HepG2 (cell line): ENCODE data around the gene YY1. TPM values are rescaled to one million over a fixed set of nuclear protein-coding genes. Genes with fewer than 3 reads are reported as not detected.

ENCODE experiments used
- CCDC6 ChIP-seq: sonication (generic); formaldehyde crosslinking; IDR thresholded peaks from 2 replicates; pipeline ENCODE4 v1.8.1; 2022; ENCODE audit warnings: mild to moderate bottlenecking, missing genetic modification reagents, moderate library complexity
- DMAP1 ChIP-seq: IDR thresholded peaks from 2 replicates; pipeline ENCODE4 v1.6.1; 2016
- HNRNPH1 ChIP-seq: fragments of 200-400 bp; formaldehyde crosslinking; optimal IDR thresholded peaks from 2 replicates; pipeline ENCODE3; 2017; ENCODE audit warnings: mild to moderate bottlenecking, low read depth, low read length
- JUNB ChIP-seq: sonication (generic); formaldehyde crosslinking; IDR thresholded peaks from 2 replicates; pipeline ENCODE4 v1.8.0; 2022; ENCODE audit warnings: missing genetic modification reagents, mild to moderate bottlenecking, borderline replicate concordance
- KAT8 ChIP-seq: IDR thresholded peaks from 2 replicates; pipeline ENCODE4 v1.6.1; 2016; ENCODE audit warnings: missing genetic modification reagents, missing compliant biosample characterization
- KDM5A ChIP-seq: fragments of 200-600 bp; sonication (generic); IDR thresholded peaks from 2 replicates; pipeline ENCODE4 v1.7.0; 2018; ENCODE audit warnings: antibody characterized with exemption, mild to moderate bottlenecking, low read length, borderline replicate concordance
- NFE2 ChIP-seq: sonication (generic); formaldehyde crosslinking; IDR thresholded peaks from 2 replicates; pipeline ENCODE4 v1.4.0; 2020; ENCODE audit warnings: missing genetic modification reagents
- ZBTB21 ChIP-seq: sonication (generic); formaldehyde crosslinking; IDR thresholded peaks from 2 replicates; pipeline ENCODE4 v1.4.0; 2020; ENCODE audit warnings: missing genetic modification reagents
- ZFP90 ChIP-seq: sonication (generic); formaldehyde crosslinking; IDR thresholded peaks from 2 replicates; pipeline ENCODE4 v1.8.0; 2022; ENCODE audit warnings: missing genetic modification reagents, mild to moderate bottlenecking, inconsistent platforms, borderline replicate concordance
- ZMAT3 ChIP-seq: sonication (generic); formaldehyde crosslinking; conservative IDR thresholded peaks from 2 replicates; pipeline ENCODE4 v1.7.0; 2021; ENCODE audit warnings: missing genetic modification reagents
- ZNF234 ChIP-seq: sonication (generic); formaldehyde crosslinking; conservative IDR thresholded peaks from 2 replicates; pipeline ENCODE4 v1.5.1; 2020; ENCODE audit warnings: mild to moderate bottlenecking, missing genetic modification reagents
- ZNF563 ChIP-seq: sonication (generic); formaldehyde crosslinking; IDR thresholded peaks from 2 replicates; pipeline ENCODE4 v1.8.0; 2022; ENCODE audit warnings: mild to moderate bottlenecking, moderate library complexity, missing genetic modification reagents
- ZNF713 ChIP-seq: sonication (generic); formaldehyde crosslinking; IDR thresholded peaks from 2 replicates; pipeline ENCODE4 v1.4.0; 2020; ENCODE audit warnings: mild to moderate bottlenecking, missing genetic modification reagents
- ZNF891 ChIP-seq: sonication (generic); formaldehyde crosslinking; IDR thresholded peaks from 2 replicates; pipeline ENCODE4 v1.5.0; 2020; ENCODE audit warnings: mild to moderate bottlenecking, missing genetic modification reagents
- polyA plus RNA-seq, 8 experiments: library from polyadenylated mRNA; depleted of rRNA in 3 of 8; stranded (reverse) in 7 of 8; unstranded in 1 of 8; fragments of >200 nt; fragmentation: Illumina TruSeq in 4 of 8; extraction: Trizol in 4 of 8; gene quantifications; 2 replicates each; pipeline versions ENCODE4 v1.2.1 to v1.2.3, GENCODE V29; 2011 to 2016; ENCODE audit warnings: low read depth in 4 of 8, missing spikeins in 1 of 8, mixed read lengths in 1 of 8; ENCODE audit not compliant: insufficient read depth in 1 of 8
- total RNA-seq, 5 experiments: library from RNA; depleted of rRNA; stranded (reverse); fragments of >200 nt; fragmentation: Illumina TruSeq; extraction: Trizol; gene quantifications; 2 replicates each; pipeline ENCODE4 v1.2.3, GENCODE V29; 2016; ENCODE audit warnings: low read depth in 1 of 5
- TF ChIP-seq, protein P1 (sequence below): sonication (generic); formaldehyde crosslinking; IDR thresholded peaks from 2 replicates; pipeline ENCODE4 v1.4.0; 2020; ENCODE audit warnings: missing genetic modification reagents
- TF ChIP-seq, protein P2 (sequence below): sonication (generic); formaldehyde crosslinking; IDR thresholded peaks from 2 replicates; pipeline ENCODE4 v1.4.0; 2020; ENCODE audit warnings: mild to moderate bottlenecking, missing genetic modification reagents
- TF ChIP-seq, protein P3 (sequence below): sonication (generic); formaldehyde crosslinking; IDR thresholded peaks from 2 replicates; pipeline ENCODE4 v1.4.0; 2020; ENCODE audit warnings: missing genetic modification reagents
- TF ChIP-seq, protein P4 (sequence below): sonication (generic); formaldehyde crosslinking; IDR thresholded peaks from 2 replicates; pipeline ENCODE4 v1.4.0; 2020; ENCODE audit warnings: mild to moderate bottlenecking, missing genetic modification reagents
- TF ChIP-seq, protein P5 (sequence below): sonication (generic); formaldehyde crosslinking; IDR thresholded peaks from 2 replicates; pipeline ENCODE4 v1.4.0; 2020; ENCODE audit warnings: low read depth, mild to moderate bottlenecking, missing genetic modification reagents
- TF ChIP-seq, protein P6 (sequence below): sonication (generic); formaldehyde crosslinking; IDR thresholded peaks from 2 replicates; pipeline ENCODE4 v1.5.1; 2020; ENCODE audit warnings: missing genetic modification reagents, mild to moderate bottlenecking, borderline replicate concordance
- TF ChIP-seq, protein P7 (sequence below): sonication (generic); formaldehyde crosslinking; IDR thresholded peaks from 2 replicates; pipeline ENCODE4 v1.5.0; 2020; ENCODE audit warnings: missing genetic modification reagents

YY1 gene
- total and polyA plus RNA-seq, 2 of the 13 experiments (the other 11 are each of a cell fraction or from before 2014, with no cell fraction given): 29.4 to 68.1 TPM

DNA sequence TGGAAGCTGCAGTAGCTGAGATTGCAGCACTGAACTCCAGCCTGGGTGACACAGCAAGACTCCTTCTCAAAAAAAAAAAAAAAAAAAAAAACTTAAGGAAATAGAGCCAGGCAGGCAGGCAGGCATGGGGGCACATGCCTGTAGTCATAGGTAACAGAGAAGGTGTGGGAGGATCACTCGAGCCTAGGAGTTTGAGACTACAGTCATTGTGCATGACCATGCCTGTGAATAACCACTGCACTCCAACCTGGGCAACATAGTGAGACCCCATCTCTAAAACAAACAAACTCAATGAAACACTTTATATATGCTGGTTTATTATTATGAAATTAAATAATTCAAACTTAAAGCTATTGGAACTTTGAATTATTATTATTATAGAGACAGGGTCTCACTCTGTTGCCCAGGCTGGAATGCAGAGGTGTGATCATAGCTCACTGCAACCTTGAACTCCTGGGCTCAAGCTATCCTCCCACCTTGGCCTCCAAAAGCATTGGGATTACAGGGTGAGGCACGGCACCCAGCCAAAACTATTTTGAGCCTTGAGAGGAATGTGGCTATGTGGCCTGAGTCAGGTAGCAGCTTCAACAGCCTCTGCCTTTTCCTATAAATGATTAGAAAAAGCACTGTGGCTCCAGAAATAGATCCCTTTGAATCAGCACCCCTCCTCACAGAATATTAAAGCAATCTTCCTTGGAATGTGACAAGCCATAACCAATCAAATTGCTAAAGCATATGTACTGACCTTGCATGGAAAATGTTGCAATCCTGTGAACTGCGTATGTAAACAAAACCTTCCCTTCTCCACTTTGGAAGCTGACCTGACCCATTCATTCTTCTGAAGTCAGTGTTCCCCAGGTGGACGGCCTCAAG is 34.7 kb upstream of the YY1 start (continued):
- no peak; the same call in 1 of the 2 replicates for TF ChIP-seq ZFP90 (CRISPR knock-in tag)
- no peak for TF ChIP-seq ZNF891
- no peak for TF ChIP-seq ZBTB21 (CRISPR knock-in tag)
- TF ChIP-seq, protein P1, sequence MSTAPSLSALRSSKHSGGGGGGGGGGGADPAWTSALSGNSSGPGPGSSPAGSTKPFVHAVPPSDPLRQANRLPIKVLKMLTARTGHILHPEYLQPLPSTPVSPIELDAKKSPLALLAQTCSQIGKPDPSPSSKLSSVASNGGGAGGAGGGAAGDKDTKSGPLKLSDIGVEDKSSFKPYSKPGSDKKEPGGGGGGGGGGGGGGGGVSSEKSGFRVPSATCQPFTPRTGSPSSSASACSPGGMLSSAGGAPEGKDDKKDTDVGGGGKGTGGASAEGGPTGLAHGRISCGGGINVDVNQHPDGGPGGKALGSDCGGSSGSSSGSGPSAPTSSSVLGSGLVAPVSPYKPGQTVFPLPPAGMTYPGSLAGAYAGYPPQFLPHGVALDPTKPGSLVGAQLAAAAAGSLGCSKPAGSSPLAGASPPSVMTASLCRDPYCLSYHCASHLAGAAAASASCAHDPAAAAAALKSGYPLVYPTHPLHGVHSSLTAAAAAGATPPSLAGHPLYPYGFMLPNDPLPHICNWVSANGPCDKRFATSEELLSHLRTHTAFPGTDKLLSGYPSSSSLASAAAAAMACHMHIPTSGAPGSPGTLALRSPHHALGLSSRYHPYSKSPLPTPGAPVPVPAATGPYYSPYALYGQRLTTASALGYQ: peak; percentile 57; the same call in 1 of the 2 replicates
- TF ChIP-seq, protein P2, sequence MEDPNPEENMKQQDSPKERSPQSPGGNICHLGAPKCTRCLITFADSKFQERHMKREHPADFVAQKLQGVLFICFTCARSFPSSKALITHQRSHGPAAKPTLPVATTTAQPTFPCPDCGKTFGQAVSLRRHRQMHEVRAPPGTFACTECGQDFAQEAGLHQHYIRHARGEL: no peak
- TF ChIP-seq KAT8 (CRISPR knock-in tag): peak; percentile 74
- TF ChIP-seq, protein P3, sequence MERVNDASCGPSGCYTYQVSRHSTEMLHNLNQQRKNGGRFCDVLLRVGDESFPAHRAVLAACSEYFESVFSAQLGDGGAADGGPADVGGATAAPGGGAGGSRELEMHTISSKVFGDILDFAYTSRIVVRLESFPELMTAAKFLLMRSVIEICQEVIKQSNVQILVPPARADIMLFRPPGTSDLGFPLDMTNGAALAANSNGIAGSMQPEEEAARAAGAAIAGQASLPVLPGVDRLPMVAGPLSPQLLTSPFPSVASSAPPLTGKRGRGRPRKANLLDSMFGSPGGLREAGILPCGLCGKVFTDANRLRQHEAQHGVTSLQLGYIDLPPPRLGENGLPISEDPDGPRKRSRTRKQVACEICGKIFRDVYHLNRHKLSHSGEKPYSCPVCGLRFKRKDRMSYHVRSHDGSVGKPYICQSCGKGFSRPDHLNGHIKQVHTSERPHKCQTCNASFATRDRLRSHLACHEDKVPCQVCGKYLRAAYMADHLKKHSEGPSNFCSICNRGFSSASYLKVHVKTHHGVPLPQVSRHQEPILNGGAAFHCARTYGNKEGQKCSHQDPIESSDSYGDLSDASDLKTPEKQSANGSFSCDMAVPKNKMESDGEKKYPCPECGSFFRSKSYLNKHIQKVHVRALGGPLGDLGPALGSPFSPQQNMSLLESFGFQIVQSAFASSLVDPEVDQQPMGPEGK (CRISPR knock-in tag): peak; percentile 61
- no peak for TF ChIP-seq ZNF234 (CRISPR knock-in tag)
- TF ChIP-seq NFE2: no peak
- TF ChIP-seq, protein P4, sequence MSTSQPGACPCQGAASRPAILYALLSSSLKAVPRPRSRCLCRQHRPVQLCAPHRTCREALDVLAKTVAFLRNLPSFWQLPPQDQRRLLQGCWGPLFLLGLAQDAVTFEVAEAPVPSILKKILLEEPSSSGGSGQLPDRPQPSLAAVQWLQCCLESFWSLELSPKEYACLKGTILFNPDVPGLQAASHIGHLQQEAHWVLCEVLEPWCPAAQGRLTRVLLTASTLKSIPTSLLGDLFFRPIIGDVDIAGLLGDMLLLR (CRISPR knock-in tag): no peak
- no peak for TF ChIP-seq ZNF713 (CRISPR knock-in tag)
- TF ChIP-seq CCDC6 (CRISPR knock-in tag): no peak
- TF ChIP-seq, protein P5, sequence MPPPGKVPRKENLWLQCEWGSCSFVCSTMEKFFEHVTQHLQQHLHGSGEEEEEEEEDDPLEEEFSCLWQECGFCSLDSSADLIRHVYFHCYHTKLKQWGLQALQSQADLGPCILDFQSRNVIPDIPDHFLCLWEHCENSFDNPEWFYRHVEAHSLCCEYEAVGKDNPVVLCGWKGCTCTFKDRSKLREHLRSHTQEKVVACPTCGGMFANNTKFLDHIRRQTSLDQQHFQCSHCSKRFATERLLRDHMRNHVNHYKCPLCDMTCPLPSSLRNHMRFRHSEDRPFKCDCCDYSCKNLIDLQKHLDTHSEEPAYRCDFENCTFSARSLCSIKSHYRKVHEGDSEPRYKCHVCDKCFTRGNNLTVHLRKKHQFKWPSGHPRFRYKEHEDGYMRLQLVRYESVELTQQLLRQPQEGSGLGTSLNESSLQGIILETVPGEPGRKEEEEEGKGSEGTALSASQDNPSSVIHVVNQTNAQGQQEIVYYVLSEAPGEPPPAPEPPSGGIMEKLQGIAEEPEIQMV (CRISPR knock-in tag): no peak
- no peak for TF ChIP-seq ZMAT3 (CRISPR knock-in tag)
- peak; percentile 46; the same call in 1 of the 2 replicates for TF ChIP-seq DMAP1 (CRISPR knock-in tag)
- no peak for TF ChIP-seq JUNB (CRISPR knock-in tag)
- TF ChIP-seq, protein P6, sequence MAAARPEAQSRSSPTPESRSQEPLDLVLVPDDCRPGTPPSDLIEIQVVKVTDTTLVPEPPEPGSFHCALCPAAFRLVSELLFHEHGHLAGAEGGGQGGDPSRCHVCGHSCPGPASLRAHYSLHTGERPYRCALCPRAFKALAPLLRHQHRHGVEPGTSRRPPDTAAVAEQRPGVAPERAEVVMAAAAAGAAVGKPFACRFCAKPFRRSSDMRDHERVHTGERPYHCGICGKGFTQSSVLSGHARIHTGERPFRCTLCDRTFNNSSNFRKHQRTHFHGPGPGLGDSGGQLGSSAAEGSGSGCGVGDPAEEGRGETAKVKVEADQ (CRISPR knock-in tag): no peak
- no peak for TF ChIP-seq HNRNPH1
- no peak for TF ChIP-seq ZNF563 (CRISPR knock-in tag)
- no peak for TF ChIP-seq KDM5A
- TF ChIP-seq, protein P7, sequence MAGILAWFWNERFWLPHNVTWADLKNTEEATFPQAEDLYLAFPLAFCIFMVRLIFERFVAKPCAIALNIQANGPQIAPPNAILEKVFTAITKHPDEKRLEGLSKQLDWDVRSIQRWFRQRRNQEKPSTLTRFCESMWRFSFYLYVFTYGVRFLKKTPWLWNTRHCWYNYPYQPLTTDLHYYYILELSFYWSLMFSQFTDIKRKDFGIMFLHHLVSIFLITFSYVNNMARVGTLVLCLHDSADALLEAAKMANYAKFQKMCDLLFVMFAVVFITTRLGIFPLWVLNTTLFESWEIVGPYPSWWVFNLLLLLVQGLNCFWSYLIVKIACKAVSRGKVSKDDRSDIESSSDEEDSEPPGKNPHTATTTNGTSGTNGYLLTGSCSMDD (CRISPR knock-in tag): no peak
